GM12892 (cell line): Measurements from ENCODE around the gene FOSL2.

Experiments used
- POLR2A ChIP-seq: IDR thresholded peaks from 2 replicates; pipeline ENCODE4 v1.6.1; 2011; ENCODE audit warnings: low read depth, low read length, control low read depth
- POLR2AphosphoS5 ChIP-seq: IDR thresholded peaks from 2 replicates; pipeline ENCODE4 v1.6.1; 2011; ENCODE audit warnings: low read depth, low read length, control low read depth
- TAF1 ChIP-seq: IDR thresholded peaks from 2 replicates; pipeline ENCODE4 v1.6.1; 2011; ENCODE audit warnings: low read depth, mild to moderate bottlenecking, control low read depth, low read length, borderline replicate concordance

DNA sequence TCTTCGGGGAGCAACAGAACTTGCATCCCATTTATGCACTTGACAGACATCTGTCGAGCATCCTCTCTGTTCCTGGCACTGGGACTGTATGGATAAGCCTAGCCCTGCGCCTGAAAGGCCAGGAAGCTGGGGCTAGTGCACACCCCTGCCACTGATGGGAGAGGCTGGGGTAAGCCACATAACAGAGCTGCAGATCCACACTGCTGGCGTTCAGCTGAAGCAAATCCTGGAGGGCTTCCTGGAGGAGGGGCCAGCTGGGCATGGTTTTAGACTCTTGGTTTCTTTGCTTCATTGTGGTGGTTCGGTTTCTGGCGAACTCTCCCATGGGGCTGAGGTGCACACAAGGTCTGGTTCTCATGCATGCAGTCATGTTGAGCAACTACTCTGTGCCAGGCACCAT lies 45.5 kb upstream of the FOSL2 start:
- TF ChIP-seq POLR2A (no peak), POLR2AphosphoS5 (no peak), TAF1 (no peak)
